ENCODE results near the gene FCGR3A.

The FCGR3A gene

DNA sequence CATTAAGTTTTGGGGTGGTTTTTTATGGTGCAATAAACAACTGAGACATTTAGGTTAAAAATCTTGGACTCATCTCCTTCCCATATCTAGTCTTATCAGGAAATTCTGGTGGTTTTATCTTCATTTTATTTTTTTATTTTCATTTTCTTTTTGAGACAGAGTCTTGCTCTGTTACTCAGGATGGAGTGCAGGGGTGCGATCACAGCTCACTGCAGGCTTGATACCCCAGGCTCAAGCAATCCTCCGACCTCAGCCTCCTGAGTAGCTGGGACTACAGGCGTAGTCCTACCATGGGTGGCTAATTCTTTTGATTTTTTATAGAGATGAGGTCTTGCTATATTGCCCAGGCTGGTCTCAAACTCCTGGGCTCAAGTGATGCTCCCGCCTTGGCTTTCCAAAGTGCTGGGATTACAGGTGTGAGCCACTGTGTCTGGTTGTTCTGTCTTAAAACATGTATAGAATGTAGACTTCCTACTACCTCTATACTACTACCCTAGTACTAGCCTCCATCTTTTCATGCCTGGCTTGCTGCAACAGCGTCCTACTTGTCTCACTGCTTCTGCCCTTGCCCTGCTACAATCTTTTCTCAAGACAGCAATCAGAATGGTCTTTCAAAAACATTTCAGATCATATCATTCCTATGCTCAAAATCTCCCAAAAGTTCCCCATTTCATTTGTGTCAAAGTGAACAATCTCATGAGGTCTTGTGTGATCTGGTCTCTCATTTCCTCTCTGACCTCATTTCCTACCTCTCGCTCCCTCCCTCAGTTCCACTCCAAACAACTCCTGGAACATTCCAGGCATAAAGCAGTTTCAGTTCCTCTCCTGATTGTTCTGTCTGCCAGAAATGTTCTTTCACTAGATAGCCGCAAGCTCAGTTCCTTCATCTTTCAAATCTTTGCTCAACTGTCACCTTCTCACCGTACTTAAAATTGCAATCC is 50.2 kb downstream of the FCGR3A start:
- DNase-seq, result no peak

DNA sequence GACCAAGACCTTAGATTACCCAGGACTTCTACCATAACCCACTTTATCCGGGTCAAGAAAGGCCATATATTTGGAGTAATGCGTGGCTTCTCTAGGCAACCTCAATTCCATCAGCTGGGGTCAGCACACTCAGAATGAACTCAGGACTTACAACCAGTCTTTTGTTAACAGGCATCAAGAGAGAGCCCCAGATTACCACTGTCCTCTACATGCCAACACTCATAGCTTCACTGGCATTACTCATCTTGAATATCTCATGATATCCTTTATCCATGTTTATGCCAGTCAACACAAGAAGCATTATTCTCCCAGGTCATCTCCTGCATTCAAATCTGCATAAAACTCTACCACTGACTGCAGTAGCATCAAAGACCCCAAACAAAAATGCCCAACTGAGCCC is 51.0 kb downstream of the FCGR3A start:
- DNase-seq, result no peak

DNA sequence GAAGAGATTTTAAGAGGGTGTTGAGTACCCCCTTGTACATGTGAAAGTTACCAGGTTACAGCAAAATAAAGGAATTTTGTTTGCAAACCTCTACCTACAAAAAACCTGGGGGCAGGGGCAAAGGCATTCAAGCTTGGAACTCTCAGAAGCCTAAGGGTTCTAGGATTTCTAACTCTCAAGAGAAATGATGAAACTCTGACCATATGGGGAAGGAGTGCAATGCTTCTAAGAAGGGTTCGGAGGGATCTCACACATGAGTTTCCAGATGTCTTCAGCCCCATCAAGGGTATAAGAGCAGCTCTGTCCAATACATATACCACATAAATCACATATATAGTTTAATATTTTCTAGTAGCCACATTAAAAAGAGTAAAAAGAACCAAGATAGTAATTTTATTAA is 51.7 kb downstream of the FCGR3A start:
- no peak for DNase-seq

DNA sequence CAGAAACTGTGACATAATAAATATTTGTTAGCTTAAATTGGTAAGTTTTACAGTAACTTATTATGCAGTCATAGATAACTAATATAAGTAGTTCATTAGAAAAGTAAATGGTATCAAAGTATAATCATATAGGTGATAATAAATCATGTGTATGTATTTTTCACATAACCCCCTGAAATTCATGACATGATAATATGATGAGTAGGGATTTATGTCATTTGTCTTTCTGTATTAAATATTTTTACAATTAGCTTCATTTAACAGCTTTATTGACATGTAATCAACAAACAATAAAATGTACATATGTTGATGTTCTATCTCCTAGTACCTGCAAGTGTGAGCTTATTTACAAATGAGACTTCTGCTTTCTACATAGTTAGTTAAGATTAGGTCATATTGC is 54.1 kb downstream of the FCGR3A start:
- DNase-seq, result no peak

DNA sequence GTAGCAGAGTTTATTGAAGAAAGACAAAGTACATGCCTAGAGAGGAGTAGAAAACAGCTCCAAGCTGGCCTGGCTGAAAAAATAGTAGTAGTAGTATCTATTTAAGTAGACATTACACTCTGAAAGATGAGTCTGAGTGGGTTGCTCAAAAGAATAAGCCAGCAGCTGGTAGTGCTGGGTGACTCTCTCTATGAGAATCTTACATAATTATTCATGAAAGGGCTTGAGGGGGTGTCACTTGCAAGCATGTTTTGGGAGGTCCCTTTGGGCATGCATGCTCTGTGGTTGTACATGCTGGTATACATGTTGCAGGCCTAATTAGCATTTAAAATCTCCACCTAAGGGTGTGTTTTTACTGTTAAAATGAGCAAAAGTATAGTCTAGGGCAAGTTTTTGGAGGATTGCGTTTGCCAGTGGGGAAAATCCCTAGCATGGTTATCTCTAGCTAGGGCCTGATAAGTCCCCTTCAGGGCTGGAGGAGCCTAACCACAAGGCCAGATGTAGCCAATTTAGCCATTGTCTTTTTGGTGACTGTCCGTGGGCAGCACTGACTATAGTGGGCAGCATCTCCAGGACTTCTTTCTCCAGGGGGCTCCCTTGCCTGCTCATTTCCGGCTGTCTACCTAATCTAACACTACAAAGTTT is 55.4 kb downstream of the FCGR3A start:
- no peak for DNase-seq

DNA sequence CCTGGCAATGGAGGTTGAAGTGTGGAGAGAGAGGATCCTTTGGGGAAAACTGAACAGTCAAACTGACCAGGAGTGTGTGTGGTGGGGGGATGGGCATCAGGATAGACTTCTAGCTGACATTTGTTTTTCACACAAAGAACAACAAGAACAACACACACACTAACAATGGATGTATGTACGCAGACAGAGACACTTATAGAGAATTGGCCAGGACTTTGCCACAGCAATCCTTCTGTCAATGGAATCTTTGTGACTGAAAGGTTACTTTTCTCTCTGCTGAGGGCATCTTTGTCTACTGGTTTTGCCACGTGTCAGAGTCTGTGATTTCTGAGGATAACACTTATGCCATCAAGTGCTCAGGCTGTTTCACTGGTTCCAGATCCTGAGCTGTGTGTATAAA is 56.8 kb downstream of the FCGR3A start:
- DNase-seq, result no peak
